ENCODE results near the gene CORO2B.

DNA sequence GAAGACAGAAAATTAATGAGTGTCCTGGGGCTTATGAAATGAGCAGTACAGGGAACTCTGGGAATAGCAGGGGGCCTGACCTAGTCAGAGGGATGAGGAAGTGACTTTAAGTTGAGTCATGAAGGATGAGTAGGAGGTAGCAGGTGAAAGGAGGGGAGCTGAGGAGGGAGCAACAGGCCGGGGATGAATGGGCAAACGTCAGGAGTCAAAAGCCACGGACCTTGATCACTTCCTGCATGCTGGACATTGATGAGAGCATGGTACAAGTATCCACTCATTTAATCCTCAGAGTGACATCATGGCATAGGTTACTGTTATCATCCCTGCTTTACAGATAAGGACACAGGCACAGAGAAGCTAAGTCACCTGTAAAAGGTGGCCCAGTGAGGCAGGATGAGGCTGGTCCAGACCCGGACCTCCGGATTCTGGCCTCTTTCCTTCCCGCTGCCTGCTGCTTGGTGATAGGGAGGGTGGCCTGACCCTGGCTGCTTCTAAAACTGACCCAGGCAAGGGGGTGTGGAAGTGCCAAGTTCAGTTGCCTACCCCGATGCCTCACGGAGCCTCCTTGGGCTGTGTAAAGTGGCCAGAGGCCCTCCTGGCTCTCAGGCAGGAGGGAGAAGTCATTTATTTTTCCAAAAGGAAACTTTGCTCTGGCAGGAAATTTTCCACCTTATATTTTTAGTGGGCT lies 7.6 kb downstream of the CORO2B start:
- TF ChIP-seq, protein P1, sequence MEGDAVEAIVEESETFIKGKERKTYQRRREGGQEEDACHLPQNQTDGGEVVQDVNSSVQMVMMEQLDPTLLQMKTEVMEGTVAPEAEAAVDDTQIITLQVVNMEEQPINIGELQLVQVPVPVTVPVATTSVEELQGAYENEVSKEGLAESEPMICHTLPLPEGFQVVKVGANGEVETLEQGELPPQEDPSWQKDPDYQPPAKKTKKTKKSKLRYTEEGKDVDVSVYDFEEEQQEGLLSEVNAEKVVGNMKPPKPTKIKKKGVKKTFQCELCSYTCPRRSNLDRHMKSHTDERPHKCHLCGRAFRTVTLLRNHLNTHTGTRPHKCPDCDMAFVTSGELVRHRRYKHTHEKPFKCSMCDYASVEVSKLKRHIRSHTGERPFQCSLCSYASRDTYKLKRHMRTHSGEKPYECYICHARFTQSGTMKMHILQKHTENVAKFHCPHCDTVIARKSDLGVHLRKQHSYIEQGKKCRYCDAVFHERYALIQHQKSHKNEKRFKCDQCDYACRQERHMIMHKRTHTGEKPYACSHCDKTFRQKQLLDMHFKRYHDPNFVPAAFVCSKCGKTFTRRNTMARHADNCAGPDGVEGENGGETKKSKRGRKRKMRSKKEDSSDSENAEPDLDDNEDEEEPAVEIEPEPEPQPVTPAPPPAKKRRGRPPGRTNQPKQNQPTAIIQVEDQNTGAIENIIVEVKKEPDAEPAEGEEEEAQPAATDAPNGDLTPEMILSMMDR (IDR thresholded peaks at IDR 0.05; ENCODE audit: low read depth, low read length): no peak
- TF ChIP-seq POLR2A (IDR thresholded peaks at IDR 0.05; ENCODE audit: extremely low read depth, insufficient read length) (no peak), MYC (IDR thresholded peaks at IDR 0.05; ENCODE audit: low read depth, low read length) (no peak)
- TF ChIP-seq, protein P2, sequence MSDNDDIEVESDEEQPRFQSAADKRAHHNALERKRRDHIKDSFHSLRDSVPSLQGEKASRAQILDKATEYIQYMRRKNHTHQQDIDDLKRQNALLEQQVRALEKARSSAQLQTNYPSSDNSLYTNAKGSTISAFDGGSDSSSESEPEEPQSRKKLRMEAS (IDR thresholded peaks at IDR 0.05; ENCODE audit: low read depth, low read length): no peak
